Iris pigment epithelial cell (primary cell): ENCODE results near the gene PTPRD.
"Not testable (repeated sequence)": the region's sequence is repeated elsewhere in the genome, so short reads cannot be mapped to it uniquely, and the experiment has no call there.

Experiments used
- DNase-seq: peaks from one replicate; pipeline ENCODE4 v3.0.0-alpha.2; 2011; ENCODE audit warnings: low read depth

PTPRD gene

DNA sequence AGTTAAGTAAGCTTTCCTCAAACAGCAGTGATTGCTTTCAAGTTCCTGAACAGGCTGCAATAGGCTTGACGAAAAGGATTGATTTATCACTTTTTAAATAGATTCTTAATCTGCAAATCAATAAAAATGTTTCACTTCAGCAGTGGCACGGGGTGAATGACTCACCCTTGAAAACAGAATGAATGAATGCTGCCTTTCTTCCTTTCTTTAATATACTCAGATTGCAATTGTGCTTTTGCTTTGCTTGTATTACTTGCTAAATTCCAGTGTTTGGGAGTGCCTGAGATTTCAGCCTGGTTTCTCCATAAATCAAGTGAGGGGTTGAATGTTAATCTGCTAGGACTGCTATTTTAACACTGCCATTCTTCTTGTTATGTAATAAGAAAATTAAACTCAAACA lies 1293.8 kb downstream of the PTPRD start:
- DNase-seq = no peak

DNA sequence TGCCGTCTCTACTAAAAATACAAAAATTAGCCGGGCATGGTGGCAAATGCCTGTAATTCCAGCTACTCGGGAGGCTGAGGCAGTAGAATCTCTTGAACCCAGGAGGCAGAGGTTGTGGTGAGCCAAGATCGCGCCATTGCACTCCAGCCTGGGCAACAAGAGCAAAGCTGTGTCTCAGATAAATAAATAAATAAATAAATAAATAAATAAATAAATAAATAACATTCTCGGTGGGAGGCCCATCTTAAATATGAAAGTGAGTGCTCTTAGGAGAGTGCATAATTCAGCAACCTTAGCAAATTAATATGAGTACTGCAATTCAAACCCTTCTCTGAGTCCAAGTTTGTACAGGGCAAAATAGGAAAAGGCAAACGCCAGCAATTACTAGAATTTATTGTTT lies 1302.1 kb downstream of the PTPRD start:
- not testable (repeated sequence) for DNase-seq

DNA sequence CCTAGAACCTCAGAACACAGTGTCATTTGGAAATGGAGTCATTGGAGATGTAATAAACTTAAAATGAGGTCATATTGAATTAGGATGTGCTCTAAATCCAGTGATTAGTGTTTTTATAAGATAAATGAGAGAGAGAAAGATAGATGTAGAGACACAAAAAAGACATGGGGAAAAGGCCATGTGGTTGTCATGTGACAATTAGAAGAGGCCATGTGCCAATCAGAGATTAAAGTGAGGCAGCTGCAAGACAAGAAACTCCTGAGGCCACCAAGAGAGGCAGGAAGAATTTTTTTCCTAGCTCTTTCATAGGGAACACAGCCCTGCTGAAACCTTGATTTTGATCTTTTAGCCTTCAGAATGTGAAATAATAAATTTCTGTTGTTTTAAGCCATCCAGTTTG lies 1307.2 kb downstream of the PTPRD start:
- DNase-seq = no peak

DNA sequence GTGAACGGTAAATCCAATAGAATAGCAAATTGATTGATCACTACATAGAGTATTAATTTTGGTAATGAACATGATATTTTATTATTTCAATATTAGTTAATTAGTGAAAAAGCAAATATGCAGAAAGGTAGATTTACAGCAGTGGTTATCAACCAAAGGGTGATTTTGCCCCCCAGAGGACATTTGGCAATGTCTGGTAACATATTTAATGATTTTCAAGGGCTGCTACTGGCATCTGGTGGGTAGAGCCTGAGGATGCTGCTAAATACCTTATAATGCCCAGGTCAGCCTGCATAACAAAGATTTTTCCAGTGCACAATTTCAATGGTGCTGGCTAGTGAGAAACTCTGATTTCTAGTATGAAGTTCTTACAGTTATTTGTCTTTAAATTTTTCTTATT lies 1313.7 kb downstream of the PTPRD start:
- DNase-seq = no peak

DNA sequence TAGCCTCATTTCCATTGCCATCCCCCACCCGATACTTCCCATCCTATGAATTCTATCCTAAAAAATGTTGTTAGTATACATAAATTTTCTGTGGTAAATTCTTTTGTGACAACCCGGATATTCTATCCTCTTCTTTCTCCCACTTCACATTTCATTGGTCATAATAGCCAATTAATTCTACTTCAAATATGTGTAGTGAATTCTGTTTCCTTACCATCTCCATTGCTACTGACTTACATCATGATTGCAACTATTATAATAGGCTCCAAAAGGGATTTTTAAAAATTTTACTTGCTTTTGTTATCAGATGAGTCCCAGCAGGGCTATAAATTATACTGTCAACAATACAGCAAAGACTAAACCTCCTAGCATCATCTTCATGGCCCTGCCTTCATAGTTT lies 1326.8 kb downstream of the PTPRD start:
- DNase-seq = no peak

DNA sequence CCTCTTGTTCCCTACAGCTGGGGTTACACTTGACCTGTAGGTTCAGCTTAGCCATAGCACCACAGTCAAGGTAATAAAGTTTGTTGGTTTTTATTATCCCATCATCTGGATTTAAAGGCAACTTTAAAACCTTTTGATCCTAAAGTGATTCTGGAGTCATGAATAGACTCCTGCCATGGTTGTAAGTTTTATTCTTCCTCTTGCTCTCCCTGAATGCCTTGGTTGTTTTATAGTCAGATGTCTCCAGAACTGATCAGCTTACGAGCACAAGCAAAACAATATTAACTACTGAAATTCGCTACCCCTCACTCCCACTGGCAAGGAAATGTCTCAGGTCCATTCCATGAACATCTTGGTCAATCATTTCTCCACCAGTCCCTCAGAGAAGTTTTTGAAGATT lies 1328.6 kb downstream of the PTPRD start:
- no peak for DNase-seq

DNA sequence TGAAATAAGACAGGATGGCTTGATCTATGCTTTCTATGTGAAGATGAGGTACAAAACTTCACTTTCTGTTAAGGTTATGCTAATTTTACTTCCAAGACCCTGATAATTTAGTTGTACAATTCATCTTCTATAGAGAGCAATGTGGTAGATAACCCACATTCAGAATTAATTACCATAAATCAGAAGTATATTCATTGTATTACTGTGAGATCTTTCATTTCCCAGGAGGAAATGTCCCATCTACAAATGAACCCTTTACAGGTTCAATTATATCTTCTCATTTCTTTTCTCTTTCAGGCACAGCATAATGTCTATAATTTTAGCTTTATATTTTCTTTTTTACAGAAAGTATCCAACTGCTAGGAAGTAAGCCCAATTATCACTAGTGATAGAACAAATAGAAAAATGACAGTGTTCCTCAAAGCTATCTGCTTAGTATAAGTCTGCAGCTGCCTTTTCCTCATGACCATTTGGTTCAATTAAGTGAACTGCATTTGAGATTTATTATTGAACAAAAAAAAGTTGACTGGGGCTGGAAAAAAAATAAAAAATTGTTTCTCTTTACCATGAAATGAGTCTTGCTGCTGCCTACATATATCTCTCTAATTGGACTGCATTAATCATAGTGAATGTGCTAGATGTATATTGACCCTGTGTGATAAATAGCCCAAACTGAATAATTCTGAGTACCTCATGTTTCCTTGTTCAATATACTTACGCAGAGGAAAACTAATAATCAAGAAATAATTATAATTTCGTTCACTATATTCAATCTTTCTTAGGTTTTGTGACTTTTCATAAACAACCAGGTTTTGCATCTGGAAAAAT lies 1329.4 kb downstream of the PTPRD start:
- DNase-seq = no peak

DNA sequence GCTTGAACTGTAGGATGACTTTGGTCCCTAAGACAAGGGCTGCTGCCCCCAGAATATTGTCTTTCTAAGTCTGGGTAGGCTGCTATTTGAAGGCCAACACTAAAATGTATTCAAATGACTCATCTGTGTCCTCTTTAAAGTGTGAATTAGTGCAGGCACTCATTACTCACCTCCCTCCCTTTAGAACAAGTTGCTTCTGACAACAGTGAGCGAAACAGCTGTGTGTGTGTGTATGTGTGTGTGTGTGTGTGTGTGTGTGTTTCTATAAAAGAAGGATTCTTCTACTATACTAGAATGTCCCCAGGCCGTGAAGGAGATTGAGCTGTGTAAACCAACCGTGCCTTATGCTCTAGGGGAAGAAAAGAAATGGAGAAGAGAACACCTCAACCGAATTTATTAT lies 1337.2 kb downstream of the PTPRD start:
- DNase-seq = no peak

DNA sequence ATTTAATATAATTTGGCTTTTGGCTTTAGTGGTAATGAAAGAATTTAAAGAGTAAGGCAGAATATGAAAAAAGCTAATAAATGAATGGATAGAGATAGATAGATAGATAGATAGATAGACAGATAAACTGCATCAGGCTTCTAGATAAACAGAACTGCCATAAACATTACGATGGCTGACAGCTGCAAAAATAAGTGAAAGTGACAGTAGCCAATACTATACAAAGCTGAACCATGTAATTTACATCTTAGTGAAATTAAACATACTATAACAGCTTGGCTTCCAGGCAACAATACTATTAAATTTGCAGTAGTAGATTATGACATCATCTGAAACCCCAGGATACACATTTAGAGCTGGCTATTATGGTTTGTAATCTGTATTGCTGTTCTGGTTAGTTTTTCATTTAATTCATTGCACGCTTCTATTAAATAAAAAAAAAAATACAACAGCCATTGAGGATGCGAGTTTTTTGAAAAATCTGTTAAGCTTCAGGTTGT lies 1354.8 kb downstream of the PTPRD start:
- no peak for DNase-seq

DNA sequence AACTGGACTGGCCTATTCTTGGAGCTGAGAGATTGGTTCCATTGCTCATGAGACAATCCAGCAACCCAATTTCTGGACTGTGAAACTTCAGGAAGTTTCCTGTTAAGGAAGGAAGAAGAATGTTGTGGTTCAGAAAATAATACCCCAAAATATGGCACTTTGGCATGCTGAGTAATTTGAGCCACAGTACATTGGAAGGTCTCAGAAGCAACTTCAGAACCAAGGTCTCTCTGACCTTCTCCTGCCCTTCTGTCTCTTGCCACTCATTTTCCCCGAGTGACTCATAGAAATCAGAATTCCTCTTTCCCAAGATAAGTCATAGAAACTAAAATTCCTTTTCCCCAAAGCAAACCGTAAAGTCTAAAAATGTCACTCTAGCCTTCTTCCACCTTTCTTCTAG lies 1366.1 kb downstream of the PTPRD start:
- peak; percentile 0 for DNase-seq

DNA sequence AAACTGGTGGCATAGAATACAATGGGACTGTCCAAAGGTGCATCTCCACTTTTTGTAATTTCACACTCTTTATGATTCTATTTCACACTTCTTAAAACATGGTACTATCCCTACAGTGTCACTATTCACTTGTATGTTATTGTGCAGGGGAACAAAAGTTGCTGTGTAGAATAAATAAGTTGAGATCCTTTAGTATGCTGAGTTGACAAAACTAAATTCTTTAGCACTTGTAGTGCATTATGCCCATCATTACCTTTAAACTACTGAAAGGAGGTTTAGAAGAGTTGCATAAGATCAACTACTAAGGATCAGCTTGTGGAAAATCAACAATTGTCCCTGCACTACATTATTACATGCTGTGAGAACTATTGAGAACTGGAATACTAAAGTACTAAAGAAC lies 1380.9 kb downstream of the PTPRD start:
- no peak for DNase-seq

DNA sequence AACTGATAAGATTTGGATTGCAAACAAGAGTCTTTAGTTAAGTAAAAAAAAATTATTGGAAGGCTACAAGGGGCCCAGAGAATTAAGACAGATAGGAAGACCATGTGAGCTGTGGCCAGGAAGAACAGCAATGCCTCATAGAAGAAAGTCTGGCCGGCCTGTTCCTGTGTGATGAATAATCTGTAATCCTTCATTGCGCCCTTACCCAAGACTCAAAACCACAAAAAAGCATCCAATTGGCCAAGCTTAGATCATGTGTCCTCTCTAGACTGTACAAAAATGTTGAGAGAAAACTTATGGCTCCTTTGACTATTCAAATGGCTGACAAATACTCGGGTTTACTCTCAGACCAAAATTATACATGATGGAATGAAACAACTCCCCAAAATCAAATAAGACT lies 1383.5 kb downstream of the PTPRD start:
- DNase-seq = no peak

DNA sequence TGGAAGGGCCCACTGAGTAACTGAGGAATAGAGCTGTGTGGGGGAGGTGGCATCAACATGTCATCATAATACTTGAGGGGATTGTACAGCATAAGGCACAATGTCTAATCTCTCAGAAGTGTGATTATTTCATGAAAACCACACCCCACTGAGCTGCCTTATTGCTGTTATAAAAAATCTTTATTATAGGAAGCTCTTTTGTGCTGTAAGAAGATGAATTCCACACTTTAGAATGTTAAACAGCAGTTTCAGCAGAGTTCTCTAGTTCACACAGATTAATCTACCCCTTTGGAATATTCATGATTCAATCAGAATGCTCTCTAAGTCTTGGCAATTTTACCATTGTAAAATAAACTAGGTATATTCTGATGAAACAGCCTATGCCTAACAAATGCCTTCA lies 1389.6 kb downstream of the PTPRD start:
- no peak for DNase-seq

DNA sequence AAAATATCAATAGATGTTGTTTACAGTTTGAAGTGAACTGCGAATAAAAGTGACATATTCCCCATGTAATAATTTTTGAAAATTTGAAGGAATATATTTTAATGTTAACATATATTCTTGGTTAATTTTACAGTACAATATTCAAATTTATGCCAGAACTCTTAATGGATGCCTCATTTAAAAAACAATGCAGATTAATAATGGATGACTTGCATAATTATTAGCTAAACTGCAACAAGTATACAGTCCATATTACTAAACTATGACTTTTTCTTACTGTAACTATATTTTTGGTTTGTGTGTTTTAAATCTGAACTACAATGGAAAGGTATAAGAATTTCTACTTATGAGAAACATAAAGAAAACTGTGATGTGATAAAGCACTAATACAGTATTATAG lies 1390.1 kb downstream of the PTPRD start:
- DNase-seq = no peak

DNA sequence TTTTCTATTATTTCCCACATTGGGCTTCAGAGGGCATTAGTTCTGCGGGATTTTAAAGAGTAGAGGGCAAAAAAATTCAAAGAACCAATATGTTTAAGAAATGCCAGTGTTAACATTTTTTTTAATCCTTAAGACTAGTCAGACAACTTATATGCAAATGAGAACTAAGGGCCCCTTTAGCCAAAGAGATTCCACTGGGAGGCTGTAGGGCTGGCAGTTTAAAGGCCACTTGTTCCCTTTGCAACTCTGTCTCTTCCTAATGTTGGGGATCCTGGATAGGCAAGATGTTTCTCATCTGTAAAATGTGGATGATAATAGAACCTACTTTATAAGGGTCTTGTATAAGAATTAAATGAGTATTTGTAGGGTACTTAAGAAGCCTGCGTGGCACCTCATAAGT lies 1395.9 kb downstream of the PTPRD start:
- no peak for DNase-seq

DNA sequence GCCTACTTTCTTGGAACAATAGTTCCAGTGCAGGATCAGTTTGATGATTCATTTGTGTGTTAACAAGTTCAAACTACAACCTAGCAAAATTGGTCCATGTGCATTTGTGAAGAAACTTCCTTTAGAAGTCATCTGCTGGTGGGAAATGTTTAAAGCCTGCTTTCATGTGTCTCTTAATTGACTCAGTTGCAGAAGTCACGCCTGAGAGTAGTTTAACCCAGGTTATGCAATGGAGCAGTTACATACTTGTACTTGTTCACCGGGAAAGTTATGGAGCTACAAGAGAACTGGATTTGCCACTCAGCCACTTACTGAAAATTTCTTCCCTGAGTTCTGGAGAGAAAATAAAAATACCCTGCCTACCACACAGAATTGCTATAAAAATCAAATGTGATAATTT lies 1397.8 kb downstream of the PTPRD start:
- no peak for DNase-seq

DNA sequence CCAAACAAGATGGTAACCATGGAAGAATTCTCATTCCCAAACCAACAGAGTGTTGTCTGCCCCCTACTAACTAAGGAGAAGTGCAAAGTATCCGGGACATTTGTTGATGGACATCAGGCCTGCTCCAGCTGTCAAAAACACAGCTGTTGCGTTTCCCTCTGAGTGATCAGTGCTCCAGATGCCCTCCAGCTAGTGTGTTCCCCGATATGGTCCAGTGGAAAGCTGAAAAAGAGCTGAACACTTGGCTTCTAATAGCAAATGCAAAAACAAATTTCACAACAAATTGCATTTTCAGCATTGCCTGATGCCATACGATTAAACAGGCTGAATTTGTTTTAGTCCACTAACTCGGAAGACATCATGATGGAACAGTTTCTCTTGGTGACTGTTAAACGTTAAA lies 1398.7 kb downstream of the PTPRD start:
- no peak for DNase-seq

DNA sequence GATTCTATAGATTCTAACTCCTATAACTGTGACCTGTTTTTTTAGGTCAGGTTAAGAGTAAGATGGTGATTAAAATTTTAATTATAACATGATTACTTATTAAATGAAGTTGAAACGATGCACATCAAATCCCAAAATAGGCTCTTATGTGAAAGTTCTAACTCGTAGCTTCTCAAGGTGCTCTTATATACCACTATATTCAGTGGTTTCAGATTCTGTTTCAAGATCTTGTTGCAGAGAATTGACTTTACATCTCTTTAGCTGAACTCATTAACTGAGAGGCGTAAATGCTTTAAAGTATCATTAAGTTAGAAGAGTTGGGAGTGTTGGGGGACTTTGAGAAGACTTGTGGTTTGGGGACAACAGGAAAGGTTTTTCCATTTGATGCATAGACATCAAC lies 1399.8 kb downstream of the PTPRD start:
- DNase-seq = no peak

DNA sequence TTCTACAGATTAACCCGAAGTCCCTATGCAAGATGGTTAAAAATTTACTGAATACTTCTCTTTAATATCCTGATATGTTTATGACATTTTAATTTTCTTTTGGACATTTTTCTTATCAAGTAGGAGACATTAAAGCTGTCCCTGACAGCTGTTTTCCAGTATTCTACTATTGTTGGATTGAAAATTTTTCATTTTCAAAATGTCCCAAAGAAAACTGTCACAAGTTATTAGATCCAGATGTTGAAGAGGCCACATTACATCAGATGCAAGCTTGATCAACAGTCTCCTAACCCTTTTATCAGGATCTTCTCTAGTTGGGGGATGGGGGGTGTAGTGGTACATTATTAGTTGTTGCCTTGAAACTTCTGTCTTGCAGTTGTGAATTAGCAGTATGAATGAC lies 1410.5 kb downstream of the PTPRD start:
- no peak for DNase-seq

DNA sequence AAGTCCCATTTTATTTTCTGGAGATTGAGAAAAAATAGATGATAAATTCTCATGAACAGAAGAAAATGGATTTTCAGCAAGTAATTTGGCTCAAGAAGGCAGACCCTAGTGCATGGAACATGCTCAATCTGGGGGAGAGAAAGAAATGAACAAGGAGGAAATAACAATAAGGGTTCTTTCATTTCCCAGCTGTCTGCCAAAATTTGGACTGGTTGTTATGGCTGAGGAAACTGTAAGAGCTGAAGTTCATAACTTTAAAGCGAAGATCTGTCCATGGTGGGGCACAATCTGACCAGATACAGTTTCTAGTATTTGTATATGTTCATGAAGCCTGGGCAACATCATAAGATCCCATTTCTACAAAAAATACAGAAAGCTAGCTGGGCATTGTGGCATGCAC lies 1426.7 kb downstream of the PTPRD start:
- DNase-seq = no peak

DNA sequence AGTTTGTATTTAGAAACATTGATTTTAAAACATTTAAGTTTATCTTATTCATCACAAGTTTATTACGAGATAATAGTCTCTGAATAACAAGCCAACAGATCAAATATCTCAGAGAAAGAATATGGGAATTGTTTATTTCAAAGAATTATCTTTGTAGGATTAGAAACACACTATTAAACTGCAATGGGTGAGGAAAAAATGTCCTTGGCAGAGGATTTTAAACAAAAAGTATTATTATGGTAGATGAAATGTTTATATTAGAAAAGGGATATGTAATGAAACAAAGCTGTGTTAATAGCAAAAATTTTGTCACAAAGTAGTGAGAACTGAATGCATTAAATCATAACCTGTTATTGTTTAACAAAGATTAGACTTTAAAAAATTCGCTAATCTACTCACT lies 1430.4 kb downstream of the PTPRD start:
- DNase-seq = no peak

DNA sequence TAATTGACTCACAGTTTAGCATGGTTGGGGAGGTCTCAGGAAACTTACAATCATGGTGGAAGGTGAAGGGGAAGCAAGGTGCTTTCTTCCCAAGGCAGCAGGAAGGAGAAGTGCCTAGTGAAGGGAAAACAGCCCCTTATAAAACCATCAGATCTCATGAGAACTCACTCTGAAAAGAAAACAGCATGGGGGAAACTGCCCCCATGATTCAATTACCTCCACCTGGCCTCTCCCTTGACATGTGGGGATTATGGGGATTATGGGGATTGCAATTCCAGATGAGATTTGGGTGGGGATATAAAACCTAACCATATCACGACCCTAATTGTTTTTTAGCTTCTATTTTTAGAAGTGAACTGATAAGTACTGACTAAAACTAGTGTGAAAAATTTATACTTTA lies 1435.7 kb downstream of the PTPRD start:
- DNase-seq = no peak

DNA sequence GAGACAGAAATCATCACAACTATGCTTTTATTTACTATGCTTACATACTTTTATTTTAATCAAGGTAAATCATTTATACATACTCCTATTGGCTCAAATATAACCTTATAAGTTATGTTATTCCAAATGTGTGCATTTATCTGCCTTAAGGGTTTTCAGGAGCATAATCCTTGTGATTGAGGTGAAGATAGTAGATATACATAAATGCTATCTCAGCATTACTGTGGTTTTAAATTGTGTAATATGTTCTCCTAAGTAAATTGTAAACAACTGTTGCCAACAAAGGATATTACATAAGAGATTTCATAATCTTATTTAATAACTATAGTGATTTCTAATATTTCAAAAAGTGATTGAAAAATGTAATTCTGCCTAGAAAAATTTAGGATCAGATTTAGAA lies 1438.4 kb downstream of the PTPRD start:
- DNase-seq = no peak

DNA sequence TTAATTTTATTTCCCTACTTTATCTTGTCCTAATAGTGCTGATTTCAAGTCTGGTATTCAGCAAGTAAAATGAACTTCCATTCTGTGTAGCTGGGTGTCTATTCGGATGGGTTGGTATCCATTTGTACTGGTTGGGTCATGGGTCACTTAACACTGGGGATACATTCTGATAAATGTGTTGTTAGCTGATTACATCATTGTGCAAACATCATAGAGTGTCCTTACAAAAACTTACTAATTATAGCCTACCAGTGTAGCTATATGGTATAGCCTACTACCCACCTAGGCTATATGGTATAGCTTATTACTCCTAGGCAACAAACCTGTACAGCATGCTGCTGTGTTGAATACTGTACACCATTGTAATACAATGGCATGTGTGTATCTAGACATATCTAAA lies 1439.5 kb downstream of the PTPRD start:
- DNase-seq = no peak
